ENCODE measurements around the gene PLEKHG3.

DNA sequence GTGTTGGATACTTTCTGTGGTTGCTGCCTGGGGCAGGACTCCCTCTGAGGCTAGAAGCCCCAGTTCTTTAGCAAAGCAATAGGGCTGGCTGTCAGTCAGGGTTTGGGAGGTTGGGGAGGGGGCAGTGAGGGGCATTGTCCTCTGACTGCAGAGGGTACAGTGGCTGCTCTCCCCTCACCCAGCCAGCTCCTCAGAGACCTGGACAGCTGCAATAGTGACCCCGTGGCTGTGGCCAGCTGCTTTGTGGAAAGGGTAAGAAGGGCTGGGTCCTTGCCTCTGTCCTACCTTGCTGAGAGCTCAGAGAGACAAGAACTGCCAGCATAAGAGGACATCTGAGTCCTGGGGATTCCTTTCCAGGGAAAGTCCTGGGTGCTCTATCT is 25.8 kb downstream of the PLEKHG3 start:
- TF ChIP-seq, protein P1, sequence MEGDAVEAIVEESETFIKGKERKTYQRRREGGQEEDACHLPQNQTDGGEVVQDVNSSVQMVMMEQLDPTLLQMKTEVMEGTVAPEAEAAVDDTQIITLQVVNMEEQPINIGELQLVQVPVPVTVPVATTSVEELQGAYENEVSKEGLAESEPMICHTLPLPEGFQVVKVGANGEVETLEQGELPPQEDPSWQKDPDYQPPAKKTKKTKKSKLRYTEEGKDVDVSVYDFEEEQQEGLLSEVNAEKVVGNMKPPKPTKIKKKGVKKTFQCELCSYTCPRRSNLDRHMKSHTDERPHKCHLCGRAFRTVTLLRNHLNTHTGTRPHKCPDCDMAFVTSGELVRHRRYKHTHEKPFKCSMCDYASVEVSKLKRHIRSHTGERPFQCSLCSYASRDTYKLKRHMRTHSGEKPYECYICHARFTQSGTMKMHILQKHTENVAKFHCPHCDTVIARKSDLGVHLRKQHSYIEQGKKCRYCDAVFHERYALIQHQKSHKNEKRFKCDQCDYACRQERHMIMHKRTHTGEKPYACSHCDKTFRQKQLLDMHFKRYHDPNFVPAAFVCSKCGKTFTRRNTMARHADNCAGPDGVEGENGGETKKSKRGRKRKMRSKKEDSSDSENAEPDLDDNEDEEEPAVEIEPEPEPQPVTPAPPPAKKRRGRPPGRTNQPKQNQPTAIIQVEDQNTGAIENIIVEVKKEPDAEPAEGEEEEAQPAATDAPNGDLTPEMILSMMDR (IDR thresholded peaks at IDR 0.05; ENCODE audit: low read depth, low read length, poor library complexity, severe bottlenecking), result no peak
- TF ChIP-seq EZH2phosphoT487 (IDR thresholded peaks at IDR 0.05; ENCODE audit: borderline replicate concordance, low read length), result no peak
